ENCODE measurements around the gene C1QL2.
A peak's percentile ranks its signal among the peaks of the same experiment; 100 is the strongest.

The C1QL2 gene

DNA sequence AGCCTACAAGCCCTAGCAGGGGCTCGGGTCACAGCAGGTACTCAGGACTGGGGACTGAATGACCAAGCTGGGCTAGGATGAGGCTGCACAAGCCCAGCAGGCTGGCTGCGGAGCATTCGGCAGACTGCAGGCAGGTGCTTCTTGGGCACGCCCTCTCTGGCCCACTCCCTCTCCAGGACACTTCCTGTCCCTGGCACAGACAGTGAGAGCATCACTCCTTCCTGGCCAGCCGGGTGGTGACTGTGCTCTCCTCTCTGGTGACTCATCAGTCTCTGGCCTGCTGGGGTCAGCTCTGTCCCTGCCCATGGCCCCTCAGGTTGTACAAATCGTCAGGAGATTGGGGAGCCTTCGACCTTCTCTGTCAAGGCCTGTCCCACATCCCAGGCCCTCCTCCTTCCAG, 22.5 kb downstream of the C1QL2 start:
- no peak for DNase-seq

DNA sequence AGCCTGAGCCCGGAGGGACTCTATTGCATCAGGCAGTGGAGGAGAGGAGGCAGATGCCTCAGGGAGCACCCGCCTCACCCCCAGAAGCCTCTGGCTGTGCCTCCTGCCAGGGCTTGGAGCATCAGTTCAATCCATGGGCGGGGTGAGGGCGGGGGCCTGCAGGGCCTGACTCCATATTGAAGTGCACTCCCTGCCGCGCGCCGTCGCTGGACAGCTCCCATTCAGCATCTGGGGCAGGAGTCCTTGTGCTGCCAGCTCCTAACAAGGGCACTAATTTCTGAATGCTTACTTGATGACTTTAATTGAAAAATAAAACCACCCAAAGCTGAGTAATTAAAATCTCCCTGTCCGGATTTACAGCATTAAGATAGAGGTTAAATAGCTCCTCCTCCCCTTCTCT, 23.8 kb downstream of the C1QL2 start:
- DNase-seq: no peak

DNA sequence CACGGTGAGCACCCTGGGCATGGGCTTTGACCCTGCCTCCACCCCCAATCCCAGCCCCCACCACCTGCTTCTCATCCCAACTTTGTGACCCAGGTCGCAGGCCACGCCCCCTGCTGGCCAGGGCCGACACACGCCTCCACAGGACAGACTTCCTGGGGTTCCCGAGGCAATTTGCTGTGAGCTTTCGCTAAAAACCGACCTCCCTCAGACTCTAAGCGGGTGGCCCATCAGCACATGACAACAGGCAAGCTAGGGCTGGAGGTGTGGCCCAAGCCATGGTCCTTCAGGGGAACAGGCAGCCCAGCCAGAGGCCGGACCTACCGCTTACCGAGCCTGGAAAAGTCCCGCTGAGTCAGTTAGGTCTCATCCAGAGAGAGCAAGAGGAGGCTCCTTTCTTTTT, 31.9 kb downstream of the C1QL2 start:
- DNase-seq: peak in 1 of 2 experiments; percentile 3

DNA sequence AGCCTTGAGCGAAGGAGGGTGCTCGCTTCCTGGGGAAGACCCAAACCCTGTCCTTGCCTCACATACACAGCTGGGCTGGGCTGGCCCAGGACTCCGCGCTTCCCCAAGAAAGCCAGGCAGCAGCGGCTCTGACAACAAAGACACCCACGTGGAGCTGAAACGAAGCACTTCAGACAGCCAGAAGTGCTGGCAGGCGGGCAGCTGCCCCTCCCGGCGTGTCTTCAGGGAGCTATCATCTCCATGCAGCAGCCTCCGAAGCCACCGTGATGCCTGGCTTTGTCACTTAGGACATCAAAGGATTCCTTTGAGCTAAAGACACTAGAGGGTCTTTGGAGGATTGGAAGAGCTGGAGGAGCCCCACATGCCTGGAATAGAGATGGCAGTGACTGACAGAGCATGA, 35.2 kb downstream of the C1QL2 start:
- no peak for DNase-seq

DNA sequence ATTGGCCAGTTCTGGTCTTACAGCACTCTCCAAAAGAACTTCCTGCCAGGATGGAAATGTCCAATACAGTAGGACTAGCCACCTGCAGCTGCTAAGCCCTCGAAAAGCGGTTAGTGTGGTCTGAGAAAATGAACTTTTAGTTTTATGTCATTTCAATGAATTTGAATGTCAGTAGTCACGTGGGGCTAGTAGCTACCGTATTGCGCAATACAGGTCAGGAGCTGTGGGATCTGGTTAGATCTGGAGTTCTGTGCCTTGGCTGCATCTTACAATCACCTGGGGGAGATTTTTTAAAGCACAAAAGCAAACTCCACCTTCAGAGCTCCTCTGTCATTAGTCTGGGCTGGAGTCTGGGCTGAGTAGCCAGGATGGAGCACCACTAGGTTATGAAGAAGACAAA, 35.9 kb downstream of the C1QL2 start:
- DNase-seq: no peak

DNA sequence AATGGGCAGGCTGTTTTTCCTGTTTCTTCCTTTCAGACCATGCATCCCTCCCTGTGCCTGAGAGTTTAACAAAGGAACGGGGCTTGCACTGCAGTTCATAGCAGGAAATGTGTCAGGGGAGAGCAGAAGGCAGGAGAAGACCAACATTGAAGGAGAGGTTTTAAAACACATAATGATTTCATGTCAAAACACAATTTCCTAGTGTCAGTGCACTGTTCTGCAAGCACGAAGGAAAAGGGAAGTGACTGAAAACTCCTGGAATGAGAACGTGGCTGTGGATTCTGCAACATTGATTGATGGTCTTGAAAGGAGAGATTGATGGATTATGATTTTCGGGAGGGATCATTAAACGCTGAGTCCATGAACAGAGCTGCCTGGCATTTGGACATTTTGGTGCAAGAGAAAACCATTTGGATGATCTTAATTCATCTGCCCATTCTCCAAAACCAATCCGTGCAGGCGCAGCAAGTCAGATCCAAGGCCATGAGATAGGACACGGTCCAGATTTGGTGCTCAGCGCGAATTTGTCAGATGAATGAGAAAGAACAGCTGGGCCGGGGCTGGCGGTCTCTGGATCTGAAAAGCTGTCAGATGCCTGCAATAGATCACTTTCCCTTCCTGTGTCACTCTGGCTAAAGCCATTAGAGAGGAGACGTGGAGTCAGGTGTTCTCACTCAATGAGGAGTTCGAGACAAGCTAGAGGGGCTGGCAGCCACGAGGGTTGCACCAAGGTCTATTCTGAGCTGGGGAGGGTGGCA, 38.4 kb downstream of the C1QL2 start:
- DNase-seq: no peak

DNA sequence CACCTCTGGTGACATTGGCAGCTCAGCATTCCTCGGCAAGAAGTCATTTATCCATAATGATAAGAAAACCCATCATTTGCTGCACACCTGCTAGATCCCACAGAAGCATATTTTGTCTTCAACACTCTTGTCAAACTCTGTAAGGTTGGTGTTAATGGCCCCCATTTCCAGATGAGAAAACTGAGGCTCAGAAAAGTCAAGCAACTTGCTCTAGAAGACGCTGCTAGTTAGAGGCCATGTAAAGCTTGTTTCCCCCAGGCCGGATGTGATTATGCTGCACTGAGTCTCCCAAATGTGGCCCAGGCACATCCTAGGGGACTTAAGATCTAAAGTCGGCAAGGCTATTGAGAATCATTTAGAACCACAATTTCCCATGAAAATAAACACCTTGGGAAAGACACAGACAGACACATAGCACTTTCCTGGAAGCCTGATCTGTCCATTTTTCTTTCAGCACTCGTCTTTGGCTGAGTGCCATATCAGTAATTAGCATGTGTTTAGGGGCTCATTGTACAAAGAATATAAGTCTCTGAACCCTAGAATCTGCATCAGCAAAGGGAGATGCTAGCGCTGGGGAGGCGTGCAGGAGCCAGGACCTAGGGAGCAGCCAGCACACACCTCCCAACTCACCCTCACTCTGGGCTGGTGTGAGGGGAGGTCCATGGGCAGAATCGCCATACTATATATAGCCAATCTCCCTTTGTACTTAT, 39.3 kb downstream of the C1QL2 start:
- no peak for DNase-seq

DNA sequence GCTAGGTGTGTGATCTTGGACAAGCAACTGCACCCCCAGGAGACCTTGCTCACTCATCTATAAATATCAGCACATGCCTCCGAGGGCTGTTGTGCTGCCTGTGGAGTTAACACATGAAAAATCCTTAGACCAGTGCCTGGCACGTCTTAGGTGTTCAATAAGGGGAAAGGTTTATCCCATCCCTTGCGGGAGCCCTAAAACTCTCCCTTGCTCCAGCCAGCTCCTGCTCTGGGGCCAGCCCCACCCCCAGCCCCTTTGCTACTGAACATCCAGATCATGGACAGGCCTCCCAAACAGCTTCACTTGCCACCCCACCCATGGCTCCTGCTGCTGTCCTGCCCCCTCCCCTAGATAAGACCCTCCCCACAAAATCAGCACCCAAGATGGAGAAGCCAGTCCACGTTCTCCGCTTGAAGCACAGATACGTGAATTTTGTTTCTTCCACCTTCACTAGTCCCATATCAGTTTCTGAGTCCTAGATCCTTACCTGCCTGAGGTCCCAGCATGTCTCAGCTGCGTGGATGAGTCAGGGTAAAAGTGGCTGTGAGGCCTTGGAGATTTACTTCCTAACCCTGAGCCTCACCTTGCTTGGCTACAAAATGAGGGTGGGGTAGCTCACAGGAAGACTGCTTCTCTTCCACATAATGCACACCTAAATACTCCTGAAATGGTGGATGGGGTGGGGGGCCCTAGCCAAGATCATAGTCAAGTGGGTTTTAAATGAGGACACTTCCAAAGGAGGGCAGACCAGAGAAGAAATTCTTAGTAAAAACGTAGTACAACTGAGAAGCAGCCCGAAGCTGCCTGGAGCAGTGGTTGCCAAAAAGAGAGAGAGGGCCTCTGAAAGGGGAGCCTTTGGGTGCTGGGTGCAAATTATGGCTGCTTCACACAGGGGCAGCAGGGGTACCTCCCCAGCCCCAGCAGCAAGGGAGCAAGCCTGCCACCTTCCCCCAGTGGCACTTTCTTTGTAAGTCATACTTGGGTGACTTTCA, 40.4 kb downstream of the C1QL2 start:
- no peak for DNase-seq

DNA sequence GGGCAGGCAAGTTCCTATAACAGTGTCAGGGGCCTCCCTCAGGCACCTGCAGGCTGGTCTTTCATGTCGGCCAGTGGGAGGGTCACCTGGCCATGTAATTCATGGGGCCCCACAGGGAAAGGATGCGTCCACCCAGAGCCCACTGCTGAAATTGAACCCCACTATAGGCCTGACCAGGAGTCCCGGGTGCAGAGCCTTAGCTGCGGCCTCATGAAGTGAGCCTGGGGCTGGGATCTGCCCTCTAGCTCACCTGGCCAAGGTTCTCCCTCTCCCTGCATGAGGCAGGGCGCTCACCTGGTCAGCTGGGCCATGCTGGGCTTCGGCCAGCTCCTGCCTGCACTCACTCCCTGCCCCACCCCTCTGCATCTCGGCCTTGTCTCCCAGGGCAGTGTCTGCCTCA, 41.1 kb downstream of the C1QL2 start:
- no peak for DNase-seq

DNA sequence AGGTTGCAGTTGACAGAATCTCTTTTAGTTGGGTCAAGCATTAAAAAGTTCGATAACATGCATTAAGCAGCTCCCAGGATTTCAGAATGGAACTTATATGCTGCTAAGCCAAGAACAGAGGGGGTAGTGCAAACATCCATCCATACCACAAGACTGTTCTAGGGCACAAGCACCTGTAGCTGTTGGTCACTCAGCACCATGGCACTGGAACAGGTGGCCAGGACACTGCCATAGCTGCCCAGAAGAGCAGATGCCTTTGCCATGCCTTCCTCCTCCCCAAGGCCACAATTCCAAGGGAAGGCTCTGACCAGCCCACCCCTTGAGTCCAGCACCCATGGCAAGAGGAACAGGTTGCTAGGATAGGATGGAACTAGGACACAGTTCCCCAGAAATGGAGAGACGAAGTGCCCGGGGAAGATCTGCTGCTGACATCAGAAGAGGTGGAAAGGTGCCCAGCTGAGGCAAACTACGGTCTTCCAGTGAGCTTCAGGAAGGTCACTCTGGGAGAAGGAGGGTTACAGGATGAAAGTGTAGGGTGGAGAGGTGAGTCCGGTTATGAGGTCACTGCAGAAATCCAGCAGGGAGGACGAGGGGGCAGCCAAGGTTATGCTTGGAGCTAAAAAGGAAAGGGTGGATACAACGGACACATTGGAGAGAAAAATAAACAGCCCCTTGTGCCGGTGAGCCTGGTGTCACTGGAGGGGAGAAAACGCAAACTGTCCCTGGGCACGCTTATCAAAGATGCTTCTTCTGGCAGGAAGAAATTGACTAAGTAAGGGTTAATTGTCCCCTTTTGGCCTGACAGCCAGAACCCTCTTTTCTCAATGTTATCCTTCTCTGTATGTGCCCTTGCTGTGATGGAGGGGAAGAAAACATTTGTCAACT, 41.9 kb downstream of the C1QL2 start:
- no peak for DNase-seq

DNA sequence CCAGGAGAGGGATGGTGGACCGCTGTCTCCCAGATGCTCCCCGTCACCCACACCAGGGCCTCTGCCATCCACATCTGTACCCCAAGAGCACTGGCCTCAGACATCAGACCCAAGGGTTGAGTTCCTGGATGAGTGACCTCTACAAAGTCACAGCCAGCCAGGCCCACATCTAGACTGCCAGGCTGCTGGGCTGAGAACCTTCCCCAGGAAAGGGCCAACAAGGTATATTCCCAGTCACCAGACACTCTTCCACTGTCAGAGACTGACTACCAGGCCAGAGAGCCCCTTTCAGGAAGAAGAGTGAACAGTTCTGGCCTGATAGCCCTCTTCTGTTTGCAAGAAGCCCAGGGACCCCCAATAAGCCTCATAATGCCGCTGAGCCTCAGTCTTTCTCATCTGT, 44.3 kb downstream of the C1QL2 start:
- DNase-seq: no peak

DNA sequence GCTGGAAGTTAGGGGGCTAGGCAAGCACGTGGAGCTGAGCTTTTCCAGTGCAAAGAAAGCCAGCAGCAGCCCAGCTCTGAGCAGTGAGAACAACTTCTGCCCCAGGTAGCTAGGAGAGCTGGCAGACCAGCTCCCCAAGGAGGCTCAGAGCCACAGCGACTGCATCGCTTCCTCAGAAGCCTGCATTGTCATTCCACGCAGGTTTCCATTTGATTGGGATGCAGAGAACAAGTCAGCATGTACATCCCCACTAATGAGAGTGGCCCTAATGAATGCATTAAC, 45.1 kb downstream of the C1QL2 start:
- no peak for DNase-seq

DNA sequence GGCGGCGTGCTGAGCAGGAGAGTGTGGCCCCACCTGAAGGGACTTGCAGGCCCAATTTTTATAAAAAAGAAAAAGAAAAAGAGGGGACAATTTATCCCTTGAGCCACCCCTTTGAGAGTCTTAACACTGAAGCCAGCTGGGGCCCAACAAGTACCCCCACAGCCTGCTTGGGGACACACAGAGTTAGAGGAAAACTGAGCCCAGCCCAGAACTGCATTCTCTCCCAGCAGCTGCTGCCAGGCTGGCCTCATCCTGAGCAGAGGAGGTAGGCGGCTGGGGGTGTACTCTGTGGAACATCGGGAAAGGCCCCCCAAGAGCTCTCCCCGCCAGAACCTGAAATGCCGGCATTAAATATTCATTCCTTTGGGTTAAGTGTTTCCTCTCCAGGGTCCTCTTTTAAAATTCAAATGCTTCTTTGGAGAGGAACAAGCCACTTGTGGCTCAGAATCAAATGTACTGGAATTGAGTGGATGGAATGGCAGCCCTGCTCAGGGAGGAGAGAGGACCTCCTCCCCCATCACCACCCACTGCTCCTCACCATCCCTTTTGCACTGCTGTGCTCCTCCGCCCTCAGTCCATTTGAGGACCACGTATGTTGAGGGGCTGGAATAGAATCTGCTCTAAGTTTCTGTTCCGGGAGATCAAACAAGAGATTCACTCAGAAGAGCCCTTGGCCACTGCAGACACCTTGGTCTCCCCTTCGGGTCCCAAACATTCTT, 45.6 kb downstream of the C1QL2 start:
- no peak for DNase-seq

DNA sequence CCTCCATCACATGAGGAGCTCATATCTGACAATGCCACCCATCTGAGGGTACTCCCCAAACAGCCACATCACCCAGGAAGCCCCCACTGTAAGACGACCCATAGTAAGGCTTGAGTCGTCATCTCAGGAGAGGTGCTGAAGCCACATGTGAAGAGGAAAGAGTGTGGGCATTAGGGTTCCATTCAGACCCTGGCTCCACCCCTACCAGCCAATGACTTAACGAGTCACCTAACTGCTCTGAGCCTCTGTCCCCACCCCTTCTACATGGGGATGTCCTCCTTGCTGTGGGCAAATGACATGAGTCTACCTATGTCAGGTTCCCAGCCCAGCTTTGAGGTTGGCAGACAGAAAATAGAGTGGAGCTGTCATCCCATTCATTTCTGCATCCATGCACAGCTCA, 46.3 kb downstream of the C1QL2 start:
- no peak for DNase-seq

DNA sequence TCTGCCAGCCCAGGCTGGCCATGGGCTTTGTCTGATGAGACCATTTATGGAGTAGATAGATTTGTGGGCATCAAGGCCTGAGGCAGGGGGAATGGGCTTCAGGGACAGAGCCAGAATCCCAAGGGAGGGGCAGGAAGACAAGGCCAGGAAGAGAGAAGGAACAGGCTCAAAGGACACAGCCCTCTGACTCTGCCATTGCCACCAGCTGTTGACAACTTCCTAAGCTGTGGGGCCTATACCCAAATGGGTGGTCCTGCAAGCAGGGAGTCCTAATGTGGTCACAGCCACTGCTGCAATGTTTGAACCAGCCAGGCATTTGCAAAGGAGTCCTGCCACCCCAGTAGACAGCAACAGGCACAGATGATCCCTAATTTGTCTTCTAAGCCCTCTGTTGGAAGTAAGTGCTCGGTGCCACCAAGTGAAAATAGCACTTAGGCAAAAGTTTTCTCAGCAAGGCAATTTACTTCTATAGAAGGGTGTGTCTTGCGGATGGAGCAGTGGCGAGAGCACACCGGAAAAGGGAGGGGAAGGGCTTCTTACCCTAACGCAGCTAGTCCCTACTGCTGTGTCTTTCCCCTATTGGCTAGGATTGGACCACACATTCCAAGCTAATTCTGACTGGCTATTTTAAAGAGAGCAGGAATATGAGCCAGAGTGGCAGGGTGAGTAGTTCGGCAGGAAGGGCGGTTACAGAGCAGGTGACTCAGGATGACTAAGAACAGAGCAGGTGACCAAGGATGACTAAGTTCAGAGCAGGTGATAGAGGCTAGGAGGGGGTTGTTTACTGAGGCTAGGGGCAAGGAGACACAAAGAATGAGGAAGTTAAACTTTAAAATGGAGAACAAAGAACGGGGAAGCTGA, 47.2 kb downstream of the C1QL2 start:
- peak in 1 of 2 experiments; percentile 17 for DNase-seq

DNA sequence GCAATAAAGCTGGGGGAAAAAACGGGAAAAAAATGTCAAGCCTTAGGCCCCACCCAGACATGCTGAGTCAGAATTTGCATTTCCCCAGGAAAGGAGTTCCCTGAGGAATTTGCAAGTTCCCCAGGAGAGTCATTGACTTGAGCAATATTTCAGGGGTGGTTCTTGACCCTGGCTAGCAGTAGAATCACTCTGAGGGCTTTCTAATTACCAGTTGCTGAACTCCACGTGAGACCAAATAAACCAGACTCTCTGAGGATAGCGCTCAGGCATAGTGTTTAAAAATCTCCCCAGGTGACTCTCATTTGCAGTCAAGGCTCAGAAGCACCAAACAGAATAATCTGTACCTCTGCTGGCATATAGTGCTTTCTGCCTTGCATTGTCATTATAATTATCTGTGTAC, 48.7 kb downstream of the C1QL2 start:
- no peak for DNase-seq

DNA sequence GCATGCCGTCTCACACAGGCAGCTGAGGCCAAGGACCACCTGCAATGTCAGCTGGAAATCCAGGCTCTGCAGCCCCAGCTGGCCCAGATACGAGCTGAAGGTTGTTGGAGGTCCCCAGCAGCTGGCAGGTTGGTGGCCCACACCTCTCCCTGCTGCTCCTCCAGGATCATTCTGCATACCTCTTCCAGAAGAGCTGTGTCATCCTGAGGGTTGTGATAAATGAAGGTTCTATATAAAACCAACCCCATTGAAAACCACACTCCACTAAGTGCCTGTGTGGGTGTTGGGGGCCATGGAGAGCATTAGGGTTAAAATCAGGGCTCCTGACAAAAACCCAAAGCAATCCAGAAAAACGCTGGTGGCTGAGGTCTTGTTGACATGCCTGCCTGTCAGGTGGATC, 50.4 kb downstream of the C1QL2 start:
- DNase-seq: no peak

DNA sequence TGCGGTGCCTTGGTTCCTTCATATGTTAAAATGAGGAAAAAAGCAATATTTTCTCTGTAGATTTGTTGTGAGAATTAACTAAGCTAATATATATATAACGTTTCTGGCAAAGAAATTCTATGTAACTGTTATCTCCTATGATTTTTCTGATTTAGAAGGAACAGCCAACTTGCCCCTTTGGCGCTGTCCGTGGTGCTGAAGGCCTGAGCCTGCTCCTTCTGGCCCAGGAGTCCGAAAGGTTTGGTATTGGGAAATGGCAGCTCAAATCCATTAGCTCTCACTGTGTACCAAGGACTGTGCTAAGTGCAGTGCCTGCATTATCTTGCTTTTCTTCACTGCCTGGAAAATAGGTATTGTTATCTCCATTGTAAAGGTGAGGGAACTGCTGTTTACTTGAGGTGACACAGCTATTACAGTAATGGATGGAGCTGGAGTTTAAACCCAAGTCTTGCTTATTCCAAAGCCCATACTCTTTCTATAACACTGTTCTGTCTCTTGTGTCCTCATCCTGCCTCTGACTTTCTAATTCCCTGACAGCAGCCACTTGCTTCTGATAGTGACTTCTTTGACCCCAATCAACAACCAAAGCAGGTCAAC, 52.2 kb downstream of the C1QL2 start:
- DNase-seq: peak; percentile 31 to 63

All from Kasumi-1 (cell line).